ENCODE measurements around the gene EIF6. TPM values are rescaled to one million over a fixed set of nuclear protein-coding genes. Genes with fewer than 3 reads are reported as not detected.

EIF6 gene
- total RNA-seq, 1 experiment from 2014 or later = 180 TPM

- DNase-seq (ENCODE audit: low spot score) = no peak
- peaks cover 7% of the 10 kb centered on the region for H3K4me1 ChIP-seq (ENCODE audit: insufficient read depth, low read length, poor library complexity, severe bottlenecking)
- no peak overlapping the region for H3K4me3 ChIP-seq (ENCODE audit: low read depth, low read length, poor library complexity, severe bottlenecking)
- H3K27ac ChIP-seq (ENCODE audit: low read depth, low read length, poor library complexity, severe bottlenecking) = no peak overlapping the region
- H3K27me3 ChIP-seq (replicated peaks; ENCODE audit: insufficient read depth, low read depth, low read length, poor library complexity) = no peaks in the 10 kb centered on the region
- no TSS peak for BruUV-seq (replicated peaks)
- intact Hi-C loops (cut with micrococcal nuclease; ENCODE audit: unreplicated experiment) = no loop called here
- peaks cover 9% of the 10 kb centered on the region for H3K36me3 ChIP-seq (ENCODE audit: insufficient read depth, low read length, poor library complexity, severe bottlenecking)
- POLR2A ChIA-PET (ENCODE audit: low non-redundant PET) = no interaction called here
- TF ChIP-seq EZH2 (IDR thresholded peaks at IDR 0.05; ENCODE audit: borderline replicate concordance, low read depth, low read length, poor library complexity, severe bottlenecking) (no peak), CTCF (conservative IDR thresholded peaks at IDR 0.05; ENCODE audit: low read depth, low read length) (no peak)
- CTCF ChIA-PET = interaction anchor here (0.6 kb wide), 1 partner anchor 288 kb away, joined by 3 read pairs; no protein-coding TSS in a partner anchor
- no peaks in the 10 kb centered on the region for H3K9me3 ChIP-seq (ENCODE audit: low read depth, low read length, poor library complexity, severe bottlenecking)
Measured at GRCh38 chr20:35286077-35286898, 1.7 kb upstream of the EIF6 start.

- no peak for TF ChIP-seq CTCF (conservative IDR thresholded peaks at IDR 0.05; ENCODE audit: low read depth, low read length)
- TF ChIP-seq EZH2 (IDR thresholded peaks at IDR 0.05; ENCODE audit: borderline replicate concordance, low read depth, low read length, poor library complexity, severe bottlenecking) = no peak
- ChIA-PET CTCF (no interaction called here), POLR2A (ENCODE audit: low non-redundant PET) (no interaction called here)
- Histone ChIP-seq H3K4me3 (ENCODE audit: low read depth, low read length, poor library complexity, severe bottlenecking) (no peak overlapping the region), H3K4me1 (ENCODE audit: insufficient read depth, low read length, poor library complexity, severe bottlenecking) (peaks cover 7% of the 10 kb centered on the region), H3K36me3 (ENCODE audit: insufficient read depth, low read length, poor library complexity, severe bottlenecking) (peaks cover 12% of the 10 kb centered on the region), H3K27me3 (replicated peaks; ENCODE audit: insufficient read depth, low read depth, low read length, poor library complexity) (no peaks in the 10 kb centered on the region), H3K9me3 (ENCODE audit: low read depth, low read length, poor library complexity, severe bottlenecking) (no peaks in the 10 kb centered on the region), H3K27ac (ENCODE audit: low read depth, low read length, poor library complexity, severe bottlenecking) (no peak overlapping the region)
- no peak for DNase-seq (ENCODE audit: low spot score)
- intact Hi-C loops (cut with micrococcal nuclease; ENCODE audit: unreplicated experiment) = no loop called here
- no TSS peak for BruUV-seq (replicated peaks)
Measured at GRCh38 chr20:35285806-35286076, 1.2 kb upstream of the EIF6 start.

- Histone ChIP-seq H3K4me3 (ENCODE audit: low read depth, low read length, poor library complexity, severe bottlenecking) (peak overlapping the region; percentile 88), H3K27ac (ENCODE audit: low read depth, low read length, poor library complexity, severe bottlenecking) (peak overlapping the region; percentile 74), H3K36me3 (ENCODE audit: insufficient read depth, low read length, poor library complexity, severe bottlenecking) (peaks cover 17% of the 10 kb centered on the region), H3K4me1 (ENCODE audit: insufficient read depth, low read length, poor library complexity, severe bottlenecking) (peaks cover 7% of the 10 kb centered on the region), H3K9me3 (ENCODE audit: low read depth, low read length, poor library complexity, severe bottlenecking) (no peaks in the 10 kb centered on the region), H3K27me3 (replicated peaks; ENCODE audit: insufficient read depth, low read depth, low read length, poor library complexity) (no peaks in the 10 kb centered on the region)
- BruUV-seq (replicated peaks) = TSS peak; percentile 69
- POLR2A ChIA-PET (ENCODE audit: low non-redundant PET) = interaction anchor here (0.5 to 0.6 kb wide), 2 partner anchors 386 to 1287 kb away, joined by 3 to 12 read pairs; no protein-coding TSS in a partner anchor
- DNase-seq (ENCODE audit: low spot score) = no peak
- TF ChIP-seq EZH2 (IDR thresholded peaks at IDR 0.05; ENCODE audit: borderline replicate concordance, low read depth, low read length, poor library complexity, severe bottlenecking) (no peak), CTCF (conservative IDR thresholded peaks at IDR 0.05; ENCODE audit: low read depth, low read length) (no peak)
- CTCF ChIA-PET = interaction anchor here (0.6 to 1.5 kb wide), 2 partner anchors 18 to 140 kb away, joined by 4 to 10 read pairs; no protein-coding TSS in a partner anchor
- intact Hi-C loops (cut with micrococcal nuclease; ENCODE audit: unreplicated experiment) = no loop called here
Measured at GRCh38 chr20:35284992-35285805, 627 bp upstream of the EIF6 start.
